ENCODE data around the gene ARPP21.
A peak's percentile ranks its signal among the peaks of the same experiment; 100 is the strongest.
"Not testable (repeated sequence)": the region's sequence is repeated elsewhere in the genome, so short reads cannot be mapped to it uniquely, and the experiment has no call there.

Gene ARPP21

GRCh38 chr3:35616346-35616745, 23.0 kb upstream of the ARPP21 start:
- Histone ChIP-seq H3K4me3 (no peak overlapping the region), H3K4me2 (peak overlapping the region in 7 of 11 experiments; percentile 32 to 52 (median 44); a peak in 12 of 22 replicates), H4K20me1 (no peaks in the 10 kb centered on the region), H3K27ac (no peak overlapping the region), H3K9me3 (replicated peaks in 1 of 11) (peaks cover 0 to 31% (median 17%) of the 10 kb centered on the region in 11 experiments; a peak in 18 of 22 replicates), H3K4me1 (peaks cover 9 to 28% (median 17%) of the 10 kb centered on the region in 10 experiments; a peak in 17 of 20 replicates), H3K9ac (no peak overlapping the region), H3K36me3 (no peaks in the 10 kb centered on the region), H3K27me3 (no peaks in the 10 kb centered on the region)
- no peak for TF ChIP-seq Cebpa-rat (IDR thresholded peaks at IDR 0.05)

- peaks cover 9 to 28% (median 17%) of the 10 kb centered on the region in 10 experiments; a peak in 17 of 20 replicates for H3K4me1 ChIP-seq
- H3K27ac ChIP-seq = no peak overlapping the region
- peak overlapping the region in 6 of 11 experiments; percentile 16 to 52 (median 46); a peak in 6 of 22 replicates for H3K4me2 ChIP-seq
These were observed 22.0 kb upstream of the ARPP21 start for GRCh38 chr3:35617370-35617769.

GRCh38 chr3:35620238-35620637, 19.1 kb upstream of the ARPP21 start:
- H3K4me3 ChIP-seq, H3K9ac ChIP-seq, H4K20me1 ChIP-seq, H3K36me3 ChIP-seq, H3K27me3 ChIP-seq: not testable (repeated sequence)
- Histone ChIP-seq H3K9me3 (replicated peaks in 1 of 11) (peaks cover 0 to 19% (median 10%) of the 10 kb centered on the region in 11 experiments; a peak in 14 of 22 replicates), H3K27ac (peak overlapping the region in 4 of 11 experiments; percentile 17 to 48 (median 29); a peak in 5 of 22 replicates), H3K4me1 (peaks cover 9 to 28% (median 17%) of the 10 kb centered on the region in 10 experiments; a peak in 17 of 20 replicates), H3K4me2 (peak overlapping the region in 7 of 11 experiments; percentile 4 to 44 (median 24); a peak in 5 of 22 replicates)

More at GRCh38 chr3:35617370-35617769, 22.0 kb upstream of the ARPP21 start:
- Histone ChIP-seq H3K9ac (no peak overlapping the region), H3K9me3 (replicated peaks in 1 of 11) (peaks cover 0 to 31% (median 17%) of the 10 kb centered on the region in 11 experiments; a peak in 18 of 22 replicates), H4K20me1 (no peaks in the 10 kb centered on the region), H3K4me3 (no peak overlapping the region), H3K36me3 (no peaks in the 10 kb centered on the region), H3K27me3 (no peaks in the 10 kb centered on the region)
- no peak for TF ChIP-seq Cebpa-rat (IDR thresholded peaks at IDR 0.05)

- H3K4me2 ChIP-seq = no peak overlapping the region
These were observed 14.6 kb upstream of the ARPP21 start for GRCh38 chr3:35624698-35625097.

DNA sequence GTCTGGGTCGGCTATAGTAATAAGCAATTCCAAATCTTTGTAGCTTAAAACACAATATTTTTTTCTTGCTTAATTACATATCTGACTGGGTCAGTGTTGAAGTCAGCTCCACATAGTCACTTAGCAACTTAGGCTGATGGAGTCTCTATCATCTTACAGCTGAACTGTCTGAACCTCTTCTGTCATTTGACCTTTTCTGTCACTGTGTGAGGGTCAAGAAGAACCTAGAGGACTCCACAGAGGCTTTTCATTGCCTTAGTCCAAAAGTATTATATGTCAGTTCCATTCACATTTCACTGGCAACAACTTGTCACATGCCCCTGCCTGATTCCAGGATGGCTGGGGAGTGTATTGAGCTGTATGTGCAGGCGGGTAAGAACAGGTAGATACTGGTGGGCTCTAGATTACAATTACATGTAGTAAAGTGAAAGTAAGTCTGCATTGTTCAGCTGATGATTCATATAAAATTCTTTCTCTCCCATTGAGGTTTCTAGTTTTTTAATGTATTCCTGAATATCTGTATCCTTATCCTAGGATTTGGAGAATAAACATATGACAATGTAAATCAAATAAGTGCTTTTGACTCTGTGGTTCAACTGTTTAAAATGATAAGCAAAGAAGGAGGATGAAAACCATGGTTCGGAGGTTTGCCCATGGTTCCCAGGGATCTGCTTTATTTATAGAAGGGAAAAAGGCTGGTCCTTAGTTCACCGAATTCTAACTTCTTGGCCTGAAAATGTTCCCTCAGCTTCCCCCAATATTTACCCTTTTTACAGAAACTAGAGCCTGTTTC, 5.8 kb upstream of the ARPP21 start:
- H3K9ac ChIP-seq = no peak overlapping the region
- peaks cover 11 to 30% (median 15%) of the 10 kb centered on the region in 11 experiments for H3K27me3 ChIP-seq
- no peaks in the 10 kb centered on the region for H3K36me3 ChIP-seq
- H3K4me2 ChIP-seq = no peak overlapping the region
- H3K4me3 ChIP-seq = no peak overlapping the region
- peaks cover 8 to 54% (median 32%) of the 10 kb centered on the region in 10 experiments for H3K4me1 ChIP-seq
- H3K9me3 ChIP-seq (replicated peaks in 1 of 11) = peaks cover 0 to 10% (median 0%) of the 10 kb centered on the region in 11 experiments; a peak in 7 of 22 replicates
- TF ChIP-seq Cebpa-rat (IDR thresholded peaks at IDR 0.05) = no peak
- no peak overlapping the region for H3K27ac ChIP-seq
- no peaks in the 10 kb centered on the region for H4K20me1 ChIP-seq

More at GRCh38 chr3:35624698-35625097, 14.6 kb upstream of the ARPP21 start:
- no peak for TF ChIP-seq Cebpa-rat (IDR thresholded peaks at IDR 0.05)
- Histone ChIP-seq H3K4me1 (peaks cover 8 to 15% (median 14%) of the 10 kb centered on the region in 10 experiments; a peak in 18 of 20 replicates), H3K36me3 (no peaks in the 10 kb centered on the region), H3K9me3 (replicated peaks in 1 of 11) (peaks cover 0 to 8% (median 2%) of the 10 kb centered on the region in 11 experiments; a peak in 8 of 22 replicates), H3K4me3 (no peak overlapping the region), H3K27ac (no peak overlapping the region), H3K9ac (no peak overlapping the region), H3K27me3 (no peaks in the 10 kb centered on the region), H4K20me1 (no peaks in the 10 kb centered on the region)

DNA sequence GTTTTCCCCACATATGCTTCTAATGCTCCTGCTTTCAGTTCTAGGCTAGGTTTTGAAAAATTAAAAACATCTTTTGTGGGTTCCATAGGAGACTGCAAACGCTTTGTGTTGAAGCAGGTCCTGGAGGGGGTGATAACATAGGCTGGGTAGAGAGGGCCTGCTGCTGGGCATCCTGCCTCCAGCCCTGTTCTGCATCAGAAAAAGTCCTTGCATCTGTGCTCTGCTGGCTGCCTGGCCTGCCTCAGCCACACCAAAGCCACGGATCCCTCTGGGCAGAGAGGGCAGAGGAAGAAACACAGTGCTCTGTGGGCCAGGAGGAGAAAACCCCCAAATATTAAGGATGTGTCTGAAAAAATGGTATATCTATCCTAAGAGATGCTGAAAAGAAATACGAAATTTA, 3.9 kb upstream of the ARPP21 start:
- peaks cover 30 to 49% (median 34%) of the 10 kb centered on the region in 11 experiments for H3K27me3 ChIP-seq
- no peaks in the 10 kb centered on the region for H3K36me3 ChIP-seq
- H3K9me3 ChIP-seq (replicated peaks in 1 of 11) = peaks cover 0 to 14% (median 0%) of the 10 kb centered on the region in 11 experiments; a peak in 7 of 22 replicates
- peaks cover 0 to 9% (median 0%) of the 10 kb centered on the region in 11 experiments; a peak in 3 of 22 replicates for H4K20me1 ChIP-seq
- peak overlapping the region in 2 of 11 experiments; percentile 10 to 32; a peak in 3 of 22 replicates for H3K27ac ChIP-seq
- H3K4me2 ChIP-seq = peak overlapping the region in 8 of 11 experiments; percentile 42 to 80 (median 70); a peak in 15 of 22 replicates
- no peak overlapping the region for H3K4me3 ChIP-seq
- peaks cover 6 to 52% (median 40%) of the 10 kb centered on the region in 10 experiments; a peak in 18 of 20 replicates for H3K4me1 ChIP-seq
- no peak overlapping the region for H3K9ac ChIP-seq
- no peak for TF ChIP-seq Cebpa-rat (IDR thresholded peaks at IDR 0.05)

- Histone ChIP-seq H3K27me3 (peaks cover 37 to 56% (median 41%) of the 10 kb centered on the region in 11 experiments), H3K9me3 (replicated peaks in 1 of 11) (peaks cover 0 to 11% (median 0%) of the 10 kb centered on the region in 11 experiments; a peak in 7 of 22 replicates), H3K4me1 (peaks cover 6 to 51% (median 40%) of the 10 kb centered on the region in 10 experiments; a peak in 18 of 20 replicates), H3K27ac (peak overlapping the region in 1 of 11 experiments; percentile 32; a peak in 3 of 22 replicates), H3K36me3 (no peaks in the 10 kb centered on the region), H3K4me2 (peak overlapping the region in 9 of 11 experiments; percentile 32 to 80 (median 67); a peak in 18 of 22 replicates), H4K20me1 (peaks cover 0 to 15% (median 0%) of the 10 kb centered on the region in 11 experiments; a peak in 3 of 22 replicates), H3K4me3 (no peak overlapping the region), H3K9ac (peak overlapping the region in 1 of 11 experiments; percentile 1; a peak in 1 of 22 replicates)
- no peak for TF ChIP-seq Cebpa-rat (IDR thresholded peaks at IDR 0.05)
These were observed 3.2 kb upstream of the ARPP21 start for GRCh38 chr3:35635926-35636683.

- Histone ChIP-seq H3K4me3 (peak overlapping the region; percentile 54 to 77 (median 70); a peak in 19 of 20 replicates), H3K9ac (peak overlapping the region in 8 of 11 experiments; percentile 73 to 85 (median 80); a peak in 16 of 22 replicates), H3K9me3 (replicated peaks in 1 of 11) (peaks cover 0 to 7% (median 0%) of the 10 kb centered on the region in 11 experiments; a peak in 4 of 22 replicates), H4K20me1 (peaks cover 0 to 15% (median 0%) of the 10 kb centered on the region in 11 experiments; a peak in 3 of 22 replicates), H3K36me3 (no peaks in the 10 kb centered on the region), H3K27me3 (peaks cover 60 to 78% (median 64%) of the 10 kb centered on the region in 11 experiments), H3K4me2 (peak overlapping the region; percentile 76 to 97 (median 90)), H3K4me1 (peaks cover 27 to 51% (median 40%) of the 10 kb centered on the region in 10 experiments; a peak in 19 of 20 replicates), H3K27ac (peak overlapping the region in 8 of 11 experiments; percentile 58 to 82 (median 74); a peak in 11 of 22 replicates)
- no peak for TF ChIP-seq Cebpa-rat (IDR thresholded peaks at IDR 0.05)
These were observed 910 bp upstream of the ARPP21 start for GRCh38 chr3:35638251-35638979.

All from BLaER1 treated with 17β-estradiol and CSF1 and Interleukin-3, amounts not matched to agents 10 nM and 100 nM (cell line).